NOMO-1 treated with dmso at 0.1 percent for 144 hours (cell line): ENCODE results near the gene B3GNT5.
A peak's percentile ranks its signal among the peaks of the same experiment; 100 is the strongest.

Experiments
- DNase-seq: peaks from one replicate; lab custom pipeline; 2025; ENCODE audit not compliant: unreplicated experiment; lab: John Stamatoyannopoulos, UW

The B3GNT5 gene

DNA sequence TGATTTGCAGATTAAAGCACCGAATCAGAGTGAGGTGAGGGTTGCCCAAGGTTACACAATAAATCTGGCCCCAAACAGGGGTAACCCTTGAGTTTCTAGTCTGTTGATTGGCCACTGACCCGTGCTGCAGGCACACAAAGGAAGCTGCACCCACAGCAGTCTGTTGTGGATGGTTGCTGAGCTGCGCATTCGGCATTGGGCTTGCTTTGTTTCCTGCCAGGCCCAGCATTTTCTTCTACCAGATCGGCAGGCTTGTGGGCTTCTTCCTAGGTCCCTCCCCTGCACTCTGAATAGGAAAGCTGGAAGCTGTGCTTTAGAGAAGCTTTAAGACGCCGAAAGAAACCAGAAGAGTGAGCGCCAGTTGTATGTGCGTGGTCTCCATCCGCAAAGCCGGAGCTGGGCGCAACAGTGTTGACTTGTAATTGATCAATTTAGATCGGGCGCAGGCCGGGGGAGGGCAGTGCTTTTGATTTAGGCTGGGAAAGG, 12.1 kb downstream of the B3GNT5 start:
- DNase-seq: peak; percentile 47

DNA sequence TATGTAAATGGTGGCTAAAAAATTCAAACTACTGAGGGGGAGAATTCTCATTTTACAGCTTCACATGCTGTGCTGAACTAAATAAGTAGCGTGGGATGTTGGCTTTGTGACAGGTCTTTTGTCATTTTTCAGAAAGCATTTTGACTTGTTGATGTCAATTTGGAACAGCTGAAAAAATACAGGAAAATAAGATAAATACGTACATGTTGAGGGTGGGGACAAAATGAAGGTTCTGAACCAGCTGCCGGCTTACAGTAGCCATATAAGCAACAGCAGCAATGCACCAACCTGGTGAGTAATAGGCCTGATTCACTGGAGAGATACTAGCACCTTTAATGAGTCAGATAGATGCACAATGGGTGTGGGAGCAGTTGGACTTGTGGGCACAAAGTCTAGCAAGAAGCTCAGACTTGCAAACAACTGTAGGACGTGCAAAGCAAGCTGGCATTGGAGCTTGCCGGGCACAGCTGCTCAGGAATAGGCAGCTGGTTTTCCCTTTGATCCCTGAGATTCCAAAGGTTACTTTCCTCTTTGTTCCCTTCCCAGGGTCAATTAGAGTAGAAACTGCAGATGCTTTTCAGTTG, 12.9 kb downstream of the B3GNT5 start:
- no peak for DNase-seq

DNA sequence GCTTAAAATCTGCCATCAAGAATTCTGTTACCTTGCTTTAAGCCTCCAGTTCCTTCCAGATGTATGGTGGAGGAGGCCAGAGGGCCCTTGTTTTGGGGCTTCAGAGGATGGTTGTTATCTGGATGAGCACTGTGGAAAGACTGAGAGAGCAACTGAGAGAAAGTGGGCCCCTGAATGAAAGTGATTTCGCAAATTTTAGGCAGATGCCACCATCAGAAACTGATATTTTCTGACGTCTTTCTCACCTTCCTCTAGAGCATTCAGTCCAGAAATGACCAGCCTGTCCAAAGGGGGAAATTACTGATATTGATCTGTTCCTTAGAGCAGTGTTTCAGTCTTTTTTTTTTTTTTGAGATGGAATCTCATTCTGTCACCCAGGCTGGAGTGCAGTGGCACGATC, 13.4 kb downstream of the B3GNT5 start:
- no peak for DNase-seq

DNA sequence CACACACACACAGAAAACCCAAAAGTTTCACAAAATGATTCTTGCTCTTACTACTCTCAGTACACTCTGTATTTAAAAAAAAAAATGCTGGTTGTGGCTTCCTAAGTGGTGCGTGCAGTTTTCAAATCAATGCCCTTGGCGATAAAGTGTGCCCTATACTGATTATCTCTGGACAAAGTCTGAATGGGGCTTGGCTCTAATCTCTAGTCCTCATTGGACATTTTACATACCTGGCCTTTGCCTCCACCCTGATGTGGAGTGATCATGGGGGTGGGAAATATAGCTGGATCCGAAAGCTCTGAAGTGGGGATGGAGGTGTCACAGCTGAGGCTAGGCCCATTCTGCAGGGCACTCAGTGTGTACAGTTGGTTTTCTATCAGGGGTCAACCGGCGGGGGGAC, 14.1 kb downstream of the B3GNT5 start:
- no peak for DNase-seq

DNA sequence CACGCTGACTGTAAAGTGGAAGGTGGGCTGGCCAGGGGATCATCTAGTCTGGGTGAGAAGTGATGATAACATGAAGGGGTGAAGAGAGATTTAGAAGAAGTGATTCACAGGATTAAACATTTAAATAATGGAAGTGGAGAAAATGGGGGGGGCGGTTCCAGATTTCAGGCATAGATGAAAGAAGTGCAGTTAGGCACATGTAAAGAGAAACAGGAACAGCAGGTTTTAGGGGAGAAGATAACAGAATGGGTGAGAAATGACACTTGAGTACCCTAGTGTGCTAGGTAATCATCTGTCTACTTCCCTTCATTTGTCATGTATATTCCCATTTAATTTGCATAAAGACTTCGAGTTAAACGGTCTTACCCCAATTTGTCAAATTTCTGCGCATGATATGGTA, 15.3 kb downstream of the B3GNT5 start:
- DNase-seq: no peak

DNA sequence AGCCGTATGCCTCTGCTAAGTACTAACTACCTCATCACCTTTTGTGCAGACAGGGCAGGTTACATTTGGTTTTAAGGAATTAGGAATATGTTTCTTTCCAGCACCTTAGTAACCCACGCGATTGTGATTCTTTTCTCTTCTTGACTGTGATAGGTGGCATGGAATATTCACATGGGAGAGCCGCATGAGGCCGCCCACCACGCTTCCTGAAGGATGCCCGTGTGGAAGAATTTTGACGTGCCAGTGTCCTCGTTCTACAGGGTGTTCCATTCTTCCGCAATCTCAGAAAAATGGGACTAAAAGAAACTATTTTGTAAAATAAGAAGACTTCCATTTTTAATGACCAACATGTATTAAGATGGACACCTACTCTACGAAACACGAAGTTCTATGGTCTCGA, 16.3 kb downstream of the B3GNT5 start:
- no peak for DNase-seq

DNA sequence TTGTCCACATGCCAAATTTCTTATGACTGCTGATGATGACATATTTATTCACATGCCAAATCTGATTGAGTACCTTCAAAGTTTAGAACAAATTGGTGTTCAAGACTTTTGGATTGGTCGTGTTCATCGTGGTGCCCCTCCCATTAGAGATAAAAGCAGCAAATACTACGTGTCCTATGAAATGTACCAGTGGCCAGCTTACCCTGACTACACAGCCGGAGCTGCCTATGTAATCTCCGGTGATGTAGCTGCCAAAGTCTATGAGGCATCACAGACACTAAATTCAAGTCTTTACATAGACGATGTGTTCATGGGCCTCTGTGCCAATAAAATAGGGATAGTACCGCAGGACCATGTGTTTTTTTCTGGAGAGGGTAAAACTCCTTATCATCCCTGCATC, 17.3 kb downstream of the B3GNT5 start:
- DNase-seq: no peak

DNA sequence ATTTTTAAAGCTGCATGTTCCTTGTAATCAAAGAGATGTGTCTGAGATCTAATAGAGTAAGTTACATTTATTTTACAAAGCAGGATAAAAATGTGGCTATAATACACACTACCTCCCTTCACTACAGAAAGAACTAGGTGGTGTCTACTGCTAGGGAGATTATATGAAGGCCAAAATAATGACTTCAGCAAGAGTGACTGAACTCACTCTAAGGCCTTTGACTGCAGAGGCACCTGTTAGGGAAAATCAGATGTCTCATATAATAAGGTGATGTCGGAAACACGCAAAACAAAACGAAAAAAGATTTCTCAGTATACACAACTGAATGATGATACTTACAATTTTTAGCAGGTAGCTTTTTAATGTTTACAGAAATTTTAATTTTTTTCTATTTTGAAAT, 19.1 kb downstream of the B3GNT5 start:
- no peak for DNase-seq

DNA sequence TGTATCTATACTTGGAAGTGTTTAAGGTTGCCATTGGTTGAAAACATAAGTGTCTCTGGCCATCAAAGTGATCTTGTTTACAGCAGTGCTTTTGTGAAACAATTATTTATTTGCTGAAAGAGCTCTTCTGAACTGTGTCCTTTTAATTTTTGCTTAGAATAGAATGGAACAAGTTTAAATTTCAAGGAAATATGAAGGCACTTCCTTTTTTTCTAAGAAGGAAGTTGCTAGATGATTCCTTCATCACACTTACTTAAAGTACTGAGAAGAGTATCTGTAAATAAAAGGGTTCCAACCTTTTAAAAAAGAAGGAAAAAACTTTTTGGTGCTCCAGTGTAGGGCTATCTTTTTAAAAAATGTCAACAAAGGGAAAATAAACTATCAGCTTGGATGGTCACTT, 19.7 kb downstream of the B3GNT5 start:
- no peak for DNase-seq

DNA sequence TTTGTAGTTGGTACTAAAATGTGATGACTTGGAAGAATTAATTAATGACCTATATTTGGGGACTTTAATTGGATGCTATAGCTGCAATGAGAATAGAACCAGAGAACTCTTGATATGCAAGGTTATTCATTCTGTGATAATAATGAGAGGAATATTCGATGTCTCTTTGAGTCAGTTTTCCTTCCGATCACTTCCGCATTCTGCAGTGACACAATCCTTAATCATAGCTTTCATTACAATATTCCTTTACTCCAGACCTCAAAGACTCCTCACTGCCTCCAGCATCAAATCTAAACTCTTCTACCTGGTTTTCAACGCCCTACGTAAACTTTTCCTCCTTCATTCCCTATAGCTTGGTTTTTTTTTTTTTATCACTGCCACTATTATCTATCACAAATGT, 21.6 kb downstream of the B3GNT5 start:
- DNase-seq: no peak

DNA sequence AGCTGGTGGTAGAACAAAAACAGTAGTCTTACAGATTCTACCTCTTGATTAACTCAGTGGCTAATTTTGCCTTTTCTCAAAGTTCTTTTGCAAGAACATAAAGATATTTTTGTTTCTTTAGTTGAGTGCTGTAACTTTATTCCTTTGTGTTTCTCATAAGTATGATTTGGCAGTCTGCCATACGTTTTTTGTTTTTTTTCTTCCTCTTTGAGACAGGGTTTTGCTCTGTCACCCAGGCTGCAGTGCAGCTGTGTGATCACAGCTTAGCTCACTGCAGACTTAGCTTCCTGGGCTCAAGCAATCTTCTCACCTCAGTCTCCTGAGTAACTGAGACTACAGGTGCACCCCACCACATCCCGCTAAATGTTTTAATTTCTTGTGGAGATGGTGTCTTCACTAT, 22.4 kb downstream of the B3GNT5 start:
- no peak for DNase-seq

DNA sequence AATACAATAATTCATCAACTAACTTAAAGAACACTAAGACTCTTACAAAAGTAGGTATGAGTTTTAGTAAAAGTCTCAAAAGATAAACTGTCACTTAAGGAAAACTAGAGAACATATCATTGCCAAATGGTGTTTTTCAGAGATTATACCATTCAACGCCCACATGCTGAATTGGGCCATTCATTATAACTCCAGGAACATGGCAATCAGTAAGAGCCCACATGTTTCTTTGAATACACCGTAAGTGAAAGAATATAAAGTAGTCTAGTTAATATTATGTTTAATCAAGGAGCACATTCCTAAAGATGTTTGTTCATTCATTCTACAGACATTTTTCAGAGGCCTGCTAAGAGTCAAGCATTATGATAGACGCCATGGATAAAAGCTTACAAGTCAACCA, 22.9 kb downstream of the B3GNT5 start:
- no peak for DNase-seq

DNA sequence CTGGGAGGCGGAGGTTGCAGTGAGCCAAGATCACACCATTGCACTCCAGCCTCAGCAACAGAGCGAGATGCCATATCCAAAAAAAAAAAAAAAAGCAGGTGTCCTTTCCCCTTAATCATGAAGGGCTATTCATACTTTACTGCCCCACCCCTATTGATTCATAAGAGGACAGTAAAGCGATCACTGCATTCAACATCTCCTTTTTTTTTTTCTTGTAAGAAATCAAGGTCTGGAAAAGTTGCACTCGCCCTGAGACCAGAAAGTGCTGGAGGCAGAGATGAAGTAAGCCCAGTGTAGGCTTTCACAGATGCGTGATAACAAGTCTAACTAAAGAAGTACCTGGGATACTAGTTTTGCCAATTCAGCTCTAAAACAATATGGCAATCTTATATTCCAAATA, 24.2 kb downstream of the B3GNT5 start:
- DNase-seq: no peak

DNA sequence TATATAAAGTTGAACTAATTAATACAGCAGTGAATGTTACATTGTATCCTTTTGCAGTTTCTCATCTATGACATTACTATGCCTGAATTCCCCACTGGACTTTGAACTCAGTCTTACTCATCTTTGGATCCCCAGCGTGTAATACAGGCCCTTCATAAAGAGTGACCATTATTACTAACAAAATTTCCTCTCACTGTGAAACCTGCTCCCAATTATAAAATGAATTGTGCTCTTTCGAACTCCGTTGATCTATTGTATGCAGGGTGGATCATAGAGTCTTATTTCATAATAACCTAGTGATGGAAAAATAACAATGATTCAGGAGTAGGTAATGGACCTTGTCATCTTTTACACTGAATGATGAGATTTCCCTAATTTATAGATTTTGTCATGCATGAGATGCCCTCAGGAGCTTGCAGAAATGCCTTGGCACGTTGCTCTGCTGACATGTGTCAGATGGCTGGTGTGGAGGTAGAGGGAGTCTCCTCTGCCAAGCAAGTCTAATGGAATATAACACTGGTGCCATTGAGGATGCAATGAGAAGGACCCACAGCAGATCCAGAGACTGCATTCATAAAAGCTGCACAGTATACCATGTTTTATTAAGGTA, 25.5 kb downstream of the B3GNT5 start:
- no peak for DNase-seq

DNA sequence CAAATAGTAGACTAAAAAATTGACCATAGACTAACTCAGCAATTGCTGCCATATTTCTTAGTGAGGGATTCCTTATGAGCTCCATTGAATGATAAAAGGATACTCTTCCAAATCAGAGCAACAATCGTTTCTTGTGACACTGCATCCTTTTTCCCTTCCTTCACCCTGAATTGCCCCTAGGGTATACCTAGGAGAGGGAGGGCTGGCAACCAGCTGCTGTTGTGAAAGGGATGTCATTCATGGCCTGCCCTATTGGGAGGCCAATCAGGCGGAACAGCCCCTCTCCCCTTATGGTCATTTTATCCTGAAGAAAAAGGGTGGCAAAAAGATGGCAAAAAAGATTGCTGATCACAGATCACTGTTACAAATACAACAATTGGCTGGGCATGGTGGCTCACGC, 26.3 kb downstream of the B3GNT5 start:
- no peak for DNase-seq

DNA sequence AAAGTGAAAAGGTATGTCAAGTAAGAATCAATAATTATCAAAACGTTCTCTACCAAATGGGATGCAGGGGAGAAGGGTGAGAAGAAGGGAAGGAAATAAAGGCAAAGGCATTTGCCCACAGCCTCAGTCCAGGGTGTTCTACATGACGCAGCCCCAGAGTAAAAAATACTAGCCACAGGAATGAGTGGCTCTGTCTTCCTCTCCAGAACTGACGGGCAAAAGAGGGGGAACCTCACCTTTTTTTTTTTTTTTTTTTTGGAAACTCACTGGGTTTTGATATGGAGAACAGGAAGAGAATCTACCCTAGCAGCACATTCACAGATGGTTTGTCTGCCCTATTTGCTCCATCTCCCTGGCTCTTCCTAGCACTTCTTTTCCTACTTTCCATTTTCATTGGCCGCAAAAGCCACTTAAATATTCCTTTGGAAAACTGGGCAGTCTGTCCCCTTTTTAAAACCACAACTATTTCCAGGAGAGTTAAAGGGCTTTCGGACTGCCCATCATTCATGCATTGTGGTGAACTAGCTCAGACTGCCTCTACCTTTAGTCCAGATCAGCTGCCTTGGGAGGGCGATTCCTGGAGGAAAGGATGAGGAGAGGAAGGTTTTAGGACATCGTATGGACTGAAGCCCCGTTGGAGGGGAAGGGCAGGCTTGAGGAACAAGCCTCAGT, 28.2 kb downstream of the B3GNT5 start:
- DNase-seq: no peak

DNA sequence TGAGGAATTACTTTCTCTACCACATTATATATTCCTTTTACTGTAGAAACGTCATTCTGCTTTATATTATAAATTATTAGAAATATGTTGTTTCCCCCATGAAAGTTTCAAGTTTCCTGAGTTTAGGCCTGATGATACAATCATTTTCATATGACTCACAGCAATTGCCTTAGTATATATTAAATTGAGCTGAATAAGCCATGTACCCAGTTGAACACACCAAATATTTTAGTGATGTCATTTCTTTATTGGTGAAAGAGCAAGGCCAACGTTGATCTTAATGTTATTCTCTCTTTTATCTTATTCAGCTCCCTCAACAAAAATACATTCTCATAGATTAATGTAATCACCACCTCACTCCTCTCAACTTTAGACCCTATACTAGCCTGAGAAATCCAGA, 30.8 kb downstream of the B3GNT5 start:
- DNase-seq: no peak

DNA sequence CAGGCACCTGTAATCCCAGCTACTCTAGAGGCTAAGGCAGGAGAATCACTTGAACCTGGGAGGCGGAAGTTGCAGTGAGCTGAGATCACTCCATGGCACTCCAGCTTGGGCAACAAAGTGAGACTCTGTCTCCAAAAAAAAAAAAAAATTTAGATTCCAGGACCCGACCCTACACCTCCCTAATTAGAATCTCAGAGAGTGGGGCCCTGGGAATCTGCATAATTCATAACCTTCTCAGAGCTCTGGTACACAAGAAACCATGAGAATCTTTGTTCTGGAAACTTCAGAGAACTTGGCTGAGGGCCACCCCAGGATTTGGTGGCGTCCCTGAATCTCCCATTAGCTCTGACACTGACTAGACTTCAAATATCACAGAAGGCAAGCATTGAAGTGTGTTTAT, 31.5 kb downstream of the B3GNT5 start:
- DNase-seq: no peak

DNA sequence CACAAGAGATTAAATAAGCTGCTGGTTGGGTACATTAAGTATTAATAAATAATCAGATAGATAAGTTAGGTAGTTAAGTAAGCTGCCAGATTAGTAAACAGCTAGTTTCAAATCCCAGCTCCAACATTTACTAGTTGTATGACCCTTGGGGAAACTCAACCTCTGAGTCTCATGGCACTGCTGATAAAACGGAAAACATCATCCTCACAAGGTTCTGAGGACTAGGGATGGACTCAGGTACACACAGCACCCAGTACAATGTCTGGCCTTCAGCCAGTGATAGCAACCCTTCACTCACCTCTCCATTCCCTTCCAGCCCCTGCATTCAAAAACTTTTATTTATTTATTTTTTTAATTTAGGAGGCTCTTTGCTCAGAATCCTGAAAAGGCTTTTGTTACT, 32.3 kb downstream of the B3GNT5 start:
- no peak for DNase-seq

DNA sequence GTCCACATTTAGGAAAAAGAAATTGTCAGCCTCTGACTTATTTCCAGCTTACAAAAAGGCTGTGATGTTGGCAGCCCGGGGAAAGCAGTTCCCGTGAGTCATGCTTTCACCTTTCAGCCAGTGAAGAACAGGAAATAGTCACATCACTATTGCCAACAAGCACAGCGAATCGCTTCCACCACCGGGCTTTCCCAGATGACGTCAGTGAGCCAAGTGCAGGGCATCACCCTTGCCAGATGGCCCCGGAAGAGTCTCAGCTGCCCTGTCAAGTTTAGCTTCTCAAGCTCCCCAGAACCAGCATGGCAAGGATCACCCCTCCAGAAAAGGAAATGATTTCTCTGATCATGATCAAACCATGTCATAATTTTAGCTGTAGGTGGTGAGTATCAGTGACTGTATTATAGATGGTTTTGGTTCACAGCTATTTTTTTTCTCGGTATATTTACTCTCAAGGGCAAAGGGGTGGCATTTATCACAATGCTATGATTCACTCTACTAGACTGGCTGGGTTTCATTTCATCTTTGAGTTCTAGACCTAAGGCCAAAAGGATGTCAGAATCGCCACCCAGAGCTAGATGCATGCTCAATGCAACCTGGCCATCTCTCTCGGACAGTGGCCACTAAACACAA, 32.9 kb downstream of the B3GNT5 start:
- DNase-seq: peak; percentile 55

DNA sequence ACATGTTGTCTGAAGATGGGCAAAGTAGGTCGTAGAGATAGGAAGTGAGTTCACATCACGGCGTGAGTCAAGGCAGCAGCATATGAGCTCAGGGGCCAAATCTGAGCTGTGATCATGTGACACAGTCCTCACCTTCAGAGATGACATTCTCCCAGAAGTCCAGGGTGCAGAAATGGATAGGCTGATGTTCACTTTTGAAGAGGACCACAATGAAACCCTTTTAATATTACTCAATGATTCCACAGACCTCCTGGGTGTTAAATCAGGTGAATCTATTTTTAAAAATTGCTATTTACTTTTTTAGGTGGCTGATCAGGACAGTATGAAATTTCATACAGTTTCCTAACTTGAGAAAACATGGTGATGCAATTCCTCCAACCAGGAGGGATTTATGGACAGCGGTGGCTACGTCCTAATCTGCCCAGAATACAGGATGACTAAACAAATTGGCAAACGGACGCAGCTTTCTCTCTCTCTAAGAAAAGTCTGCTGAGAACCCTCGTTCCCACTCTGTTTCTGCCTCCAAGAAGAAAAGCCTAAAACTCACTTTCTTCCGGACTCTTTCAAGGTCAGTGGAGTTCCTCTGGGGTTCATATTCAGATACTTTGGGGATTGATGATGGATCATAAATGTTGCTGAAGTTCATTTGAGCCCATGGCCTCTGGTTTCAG, 34.4 kb downstream of the B3GNT5 start:
- DNase-seq: no peak

DNA sequence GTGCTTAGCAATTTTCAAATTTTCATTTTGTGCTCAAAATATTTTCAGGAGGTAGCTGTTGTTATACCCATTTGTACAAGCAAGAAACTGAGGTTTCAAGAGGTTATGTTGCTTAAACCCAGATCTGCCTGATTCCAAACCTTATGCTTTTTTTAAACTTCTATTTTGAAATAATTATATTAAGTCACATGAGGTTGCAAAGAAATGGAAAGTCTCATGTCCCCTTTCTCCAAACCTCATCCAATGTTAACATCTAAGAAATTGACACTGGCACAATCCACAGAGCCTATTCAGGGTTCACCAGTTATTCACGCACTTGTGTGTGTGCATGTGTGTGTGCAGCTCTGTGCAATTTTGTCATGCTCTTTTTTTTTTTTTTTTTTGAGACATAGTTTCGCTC, 35.1 kb downstream of the B3GNT5 start:
- no peak for DNase-seq
